K562 (cell line): ENCODE results near the gene ARHGAP9. TPM values are rescaled to one million over a fixed set of nuclear protein-coding genes. Genes with fewer than 3 reads are reported as not detected.
A peak's percentile ranks its signal among the peaks of the same experiment; 100 is the strongest.

ENCODE experiments used
- AFF1 ChIP-seq, 2 experiments: fragments of 450-650 bp; IDR thresholded peaks; 2 replicates each; pipeline ENCODE4 v1.6.1; 2018; ENCODE audit warnings: mild to moderate bottlenecking in 2 of 2, low read depth in 1 of 2; ENCODE audit not compliant: partially characterized antibody in 2 of 2
- BCOR ChIP-seq: fragments of 450-650 bp; IDR thresholded peaks from 2 replicates; pipeline ENCODE4 v1.6.1; 2016
- E2F6 ChIP-seq, 2 experiments: IDR thresholded peaks; 2 replicates each; pipeline ENCODE4 v1.6.1; 2011; ENCODE audit warnings: borderline replicate concordance in 1 of 2, control low read depth in 1 of 2, low read depth in 1 of 2, low read length in 1 of 2, mild to moderate bottlenecking in 1 of 2, mixed read lengths in 1 of 2, moderate library complexity in 1 of 2; ENCODE audit not compliant: insufficient read depth in 1 of 2, insufficient read length in 1 of 2, poor library complexity in 1 of 2, severe bottlenecking in 1 of 2; ENCODE audit errors: extremely low read depth in 1 of 2
- FOXK1 ChIP-seq: sonication (generic); formaldehyde crosslinking; IDR thresholded peaks from 2 replicates; pipeline ENCODE4 v1.8.0; 2022; ENCODE audit warnings: missing genetic modification reagents, mild to moderate bottlenecking, borderline replicate concordance
- HEY1 ChIP-seq: fragments of 250-450 bp; sonication (Bioruptor Pico); IDR thresholded peaks from 2 replicates; pipeline ENCODE4 v1.5.0; 2020; ENCODE audit warnings: mild to moderate bottlenecking, moderate library complexity, borderline replicate concordance
- NFIC ChIP-seq: fragments of 450-650 bp; IDR thresholded peaks from 2 replicates; pipeline ENCODE4 v1.6.1; 2017; ENCODE audit warnings: mild to moderate bottlenecking, inconsistent platforms
- NR0B1 ChIP-seq: fragments of 450-650 bp; IDR thresholded peaks from one replicate; pipeline ENCODE4 v1.6.1; 2018; ENCODE audit warnings: mild to moderate bottlenecking, moderate library complexity; ENCODE audit not compliant: partially characterized antibody
- PML ChIP-seq: IDR thresholded peaks from 2 replicates; pipeline ENCODE4 v1.6.1; 2012; ENCODE audit warnings: low read length, inconsistent platforms
- POLR2G ChIP-seq: fragments of 200-400 bp; formaldehyde crosslinking; IDR thresholded peaks from 2 replicates; pipeline ENCODE4 v1.6.1; 2017; ENCODE audit warnings: low read depth, mild to moderate bottlenecking, antibody characterized with exemption, low read length, moderate library complexity
- RBFOX2 ChIP-seq: fragments of 200-400 bp; formaldehyde crosslinking; IDR thresholded peaks from 2 replicates; pipeline ENCODE4 v1.6.1; 2017; ENCODE audit warnings: low read depth, mild to moderate bottlenecking, low read length, moderate library complexity
- RFX5 ChIP-seq: IDR thresholded peaks from 2 replicates; pipeline ENCODE4 v1.6.1; 2011; ENCODE audit warnings: low read depth, mild to moderate bottlenecking, improper control_type of control experiment, low read length
- SMAD1 ChIP-seq: fragments of 150-350 bp; IDR thresholded peaks from 2 replicates; pipeline ENCODE4 v1.6.1; 2014; ENCODE audit warnings: low read length, low read depth; ENCODE audit not compliant: partially characterized antibody
- TFAP4 ChIP-seq: sonication (generic); formaldehyde crosslinking; IDR thresholded peaks from 2 replicates; pipeline ENCODE4 v1.8.0; 2022; ENCODE audit warnings: missing genetic modification reagents, mild to moderate bottlenecking, moderate library complexity, borderline replicate concordance
- ZBTB26 ChIP-seq: fragments of 450-650 bp; formaldehyde crosslinking; IDR thresholded peaks from 2 replicates; pipeline ENCODE4 v1.4.0; 2022; ENCODE audit warnings: missing genetic modification characterization
- ZNF140 ChIP-seq: fragments of 250-450 bp; sonication (Bioruptor Pico); IDR thresholded peaks from 2 replicates; pipeline ENCODE4 v1.8.0; 2021; ENCODE audit warnings: moderate library complexity, mild to moderate bottlenecking, inconsistent platforms
- ZNF551 ChIP-seq: fragments of 250-450 bp; sonication (Bioruptor Pico); IDR thresholded peaks from 2 replicates; pipeline ENCODE4 v1.5.0; 2021; ENCODE audit warnings: mild to moderate bottlenecking, moderate library complexity
- ZNF76 ChIP-seq: fragments of 250-450 bp; sonication (Bioruptor Pico); IDR thresholded peaks from 2 replicates; pipeline ENCODE4 v1.4.0; 2020; ENCODE audit warnings: mild to moderate bottlenecking, moderate library complexity, borderline replicate concordance
- polyA plus RNA-seq, 8 experiments: library from polyadenylated mRNA; depleted of rRNA in 4 of 8; stranded (reverse) in 5 of 8; unstranded in 3 of 8; fragments of >200 nt; fragmentation: Nextera tagmentation in 2 of 8; fragmentation: Illumina TruSeq in 1 of 8; extraction: Ambion mirVana in 2 of 8; extraction: Trizol in 1 of 8; gene quantifications; 2 replicates each; pipeline versions ENCODE4 v1.2.1 to v1.2.3, GENCODE V29; 2011 to 2014; ENCODE audit warnings: inconsistent platforms in 1 of 8, missing spikeins in 1 of 8
- total RNA-seq, 7 experiments: library from RNA; depleted of rRNA in 6 of 7; stranded (reverse); fragments of >200 nt in 6 of 7; fragmentation: Illumina TruSeq in 2 of 7; extraction: Trizol in 2 of 7; gene quantifications; 2 replicates each; pipeline versions ENCODE4 v1.2.1 to v1.2.3, GENCODE V29; 2011 to 2021; ENCODE audit warnings: low replicate concordance in 1 of 7

The ARHGAP9 gene
- total and polyA plus RNA-seq, 9 of the 15 experiments (the other 6 are each of a cell fraction or from before 2014, with no cell fraction given) = 1.5 to 10.2 (median 5.1) TPM

- no peak for TF ChIP-seq FOXK1 (CRISPR knock-in tag)
- TF ChIP-seq RBFOX2 = no peak
- TF ChIP-seq RFX5 = no peak
- TF ChIP-seq TFAP4 = no peak
- TF ChIP-seq BCOR = no peak
- no peak for TF ChIP-seq HEY1 (CRISPR knock-in tag)
- TF ChIP-seq ZNF76 (CRISPR knock-in tag) = no peak
- no peak for TF ChIP-seq POLR2G
- TF ChIP-seq ZBTB26 (CRISPR knock-in tag) = no peak
- TF ChIP-seq E2F6 (IDR thresholded peaks at IDR 0.05; ENCODE audit: borderline replicate concordance in 1 of 2, extremely low read depth in 1 of 2, insufficient read depth in 1 of 2, insufficient read length in 1 of 2, low read depth in 1 of 2, low read length in 1 of 2, poor library complexity in 1 of 2, severe bottlenecking in 1 of 2) = no peak
- no peak for TF ChIP-seq NFIC
- TF ChIP-seq ZNF551 (CRISPR knock-in tag) = 0 out of 2 replicates have a peak, but pooled peaks have one; percentile 62
- TF ChIP-seq SMAD1 = no peak
- no peak for TF ChIP-seq NR0B1
- TF ChIP-seq AFF1 (IDR thresholded peaks at IDR 0.05; ENCODE audit: low read depth in 1 of 2, partially characterized antibody in 2 of 2) = no peak
- no peak for TF ChIP-seq ZNF140 (CRISPR knock-in tag)
- peak; percentile 19; the same call in 1 of the 2 replicates for TF ChIP-seq PML
These were observed 35.8 kb upstream of the ARHGAP9 start (continued) for GRCh38 chr12:57515408-57515933.
